ENCODE results near the gene PTPRM.

Gene PTPRM

DNA sequence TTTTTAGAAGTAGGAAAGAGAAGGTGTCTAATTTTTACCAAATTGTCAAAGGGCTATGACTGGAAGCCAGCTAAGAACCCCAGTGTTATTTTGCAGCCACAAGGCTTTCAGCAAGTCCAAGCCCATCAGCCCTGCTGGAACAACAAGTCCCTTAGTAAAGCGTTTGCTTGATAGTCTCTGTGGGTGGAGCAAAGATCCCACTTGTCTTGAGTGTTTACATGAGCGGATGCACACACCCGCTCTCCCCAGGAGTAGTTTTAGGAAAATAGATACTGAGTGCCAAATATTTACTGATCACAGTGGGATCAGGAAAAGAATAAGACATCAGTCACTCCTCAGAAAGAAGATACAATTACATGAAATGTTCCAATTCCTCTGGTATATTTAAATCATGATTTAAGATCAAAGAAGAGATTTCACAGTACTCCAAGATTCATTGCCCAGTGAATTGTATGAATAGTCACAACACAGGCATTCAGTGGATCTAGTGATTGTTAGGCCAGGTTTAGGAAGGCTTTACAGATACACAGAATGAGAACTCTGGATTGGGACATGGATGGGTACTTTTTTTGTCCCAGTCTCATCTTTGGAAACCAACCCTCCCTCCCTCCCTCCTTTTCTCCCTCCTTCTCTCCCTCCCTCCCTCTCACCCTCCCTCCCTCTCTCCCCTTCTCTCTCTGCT, 514.9 kb downstream of the PTPRM start:
- DNase-seq = no peak

DNA sequence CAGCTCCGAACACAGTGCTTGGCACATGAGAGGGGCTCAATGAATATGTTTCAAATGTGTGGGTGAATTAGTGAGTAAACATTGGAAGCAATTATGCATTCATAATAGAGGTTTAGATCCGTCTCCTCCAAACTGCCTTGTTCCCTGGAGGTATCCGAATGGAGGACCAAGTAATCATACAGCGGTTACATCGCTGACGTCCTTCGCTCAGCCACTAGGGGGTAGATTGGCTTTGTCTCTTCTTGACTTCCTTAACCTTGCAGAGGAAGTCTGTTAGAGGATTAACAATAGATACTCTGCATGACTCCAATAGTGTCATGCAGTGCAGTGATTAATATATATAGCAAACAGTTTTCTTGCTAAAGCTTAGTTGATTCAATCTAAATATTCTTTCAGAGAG, 517.0 kb downstream of the PTPRM start:
- DNase-seq = no peak

DNA sequence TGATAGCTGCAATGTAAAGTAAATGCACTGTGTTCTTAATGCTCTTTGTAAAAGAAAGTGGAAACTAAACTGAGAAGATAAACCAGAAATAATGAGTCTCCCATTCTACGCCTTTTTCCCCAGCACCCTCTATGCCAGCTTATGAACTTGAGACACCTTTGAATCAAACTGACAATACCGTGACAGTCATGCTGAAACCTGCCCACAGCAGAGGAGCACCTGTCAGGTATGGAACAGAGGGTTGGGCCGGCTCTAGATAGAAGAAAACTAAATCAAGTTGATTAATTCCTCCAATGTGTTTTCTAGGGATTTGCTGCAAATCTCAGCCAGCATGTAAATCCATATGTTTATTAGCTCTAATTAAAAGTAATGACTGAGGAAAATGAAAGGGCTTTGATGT, 521.5 kb downstream of the PTPRM start:
- no peak for DNase-seq

DNA sequence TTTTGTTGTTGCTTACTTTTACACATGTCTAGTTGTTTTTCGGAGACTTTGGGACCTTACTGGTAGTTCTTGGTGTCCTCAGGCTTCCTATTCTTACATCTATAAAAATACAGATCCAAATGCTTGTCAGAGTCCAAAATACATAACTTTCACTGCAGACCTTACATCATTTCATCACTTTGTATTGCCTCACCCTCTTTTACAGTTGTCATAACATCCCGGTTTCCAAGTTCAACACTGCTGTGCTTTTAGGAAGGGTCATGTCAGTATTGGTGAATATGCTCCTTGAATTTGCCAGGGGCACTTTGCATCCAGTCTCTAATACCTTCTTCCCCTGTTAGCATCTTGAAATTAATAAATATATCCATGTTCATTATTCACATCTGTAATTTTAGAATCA, 523.9 kb downstream of the PTPRM start:
- DNase-seq = no peak

DNA sequence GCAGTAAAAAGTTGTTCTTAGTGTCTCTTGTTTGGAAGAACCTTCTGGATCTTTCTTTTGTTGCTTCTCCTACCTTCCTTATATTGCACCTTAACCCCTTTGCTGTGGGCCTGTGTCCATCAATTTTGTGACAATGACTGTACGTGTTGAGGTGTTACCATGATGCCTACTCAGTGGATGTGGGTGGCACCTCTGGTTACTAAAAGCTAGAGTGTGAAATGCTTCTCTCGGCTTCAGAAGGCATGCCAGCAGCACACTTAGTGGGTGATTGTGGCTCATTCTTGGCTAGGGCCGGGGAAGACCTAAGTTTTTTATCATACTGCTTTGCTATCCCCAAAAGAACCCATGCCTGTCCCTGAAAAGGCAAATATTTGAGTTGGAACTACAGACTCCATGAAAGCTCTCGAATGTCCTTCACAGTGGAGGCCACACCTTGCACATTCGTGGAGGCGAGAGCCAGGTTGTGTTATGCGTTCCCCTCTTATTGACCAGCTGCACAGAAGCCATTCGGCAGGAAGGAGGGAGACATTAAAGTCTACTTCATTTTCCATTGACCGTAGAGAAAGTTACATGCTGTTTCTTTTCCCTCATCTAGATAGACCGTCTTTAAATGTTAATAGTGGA, 528.9 kb downstream of the PTPRM start:
- DNase-seq = no peak

DNA sequence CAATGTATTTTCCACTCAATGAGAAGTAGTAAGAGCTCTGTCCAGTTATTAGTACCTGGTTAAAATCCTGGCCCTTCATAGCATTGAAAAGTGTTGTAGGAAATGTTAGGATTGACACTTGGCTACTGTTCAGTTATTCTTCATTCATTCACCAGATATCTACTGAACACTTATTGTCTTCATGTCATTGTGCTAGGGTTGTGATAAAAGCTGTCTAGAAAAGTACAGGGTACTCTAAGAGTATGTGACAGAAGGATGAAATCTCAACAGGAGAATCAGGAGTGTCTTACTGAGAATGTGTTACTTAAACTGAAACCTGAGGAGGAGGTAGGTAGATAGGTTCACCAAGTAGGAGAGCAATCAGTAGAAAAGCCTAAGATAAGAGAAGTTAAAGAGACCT, 530.3 kb downstream of the PTPRM start:
- no peak for DNase-seq

DNA sequence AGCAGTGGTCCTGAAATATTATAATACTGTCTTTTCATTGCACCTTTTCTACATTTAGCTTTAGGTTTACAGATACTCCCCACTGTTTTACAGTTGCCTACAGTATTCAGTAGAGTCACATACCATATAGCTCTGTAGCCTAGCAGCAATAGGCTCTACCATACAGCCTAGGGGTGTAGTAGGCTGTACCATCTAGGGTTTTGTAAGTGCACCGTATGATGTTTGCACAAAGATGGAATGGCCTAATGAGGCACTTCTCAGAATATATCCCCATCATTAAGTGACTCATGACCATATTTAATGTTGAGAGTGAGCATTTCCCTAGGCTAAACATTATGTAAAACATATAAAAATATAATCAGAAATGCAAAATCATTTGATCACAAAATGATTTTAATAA, 530.8 kb downstream of the PTPRM start:
- no peak for DNase-seq

DNA sequence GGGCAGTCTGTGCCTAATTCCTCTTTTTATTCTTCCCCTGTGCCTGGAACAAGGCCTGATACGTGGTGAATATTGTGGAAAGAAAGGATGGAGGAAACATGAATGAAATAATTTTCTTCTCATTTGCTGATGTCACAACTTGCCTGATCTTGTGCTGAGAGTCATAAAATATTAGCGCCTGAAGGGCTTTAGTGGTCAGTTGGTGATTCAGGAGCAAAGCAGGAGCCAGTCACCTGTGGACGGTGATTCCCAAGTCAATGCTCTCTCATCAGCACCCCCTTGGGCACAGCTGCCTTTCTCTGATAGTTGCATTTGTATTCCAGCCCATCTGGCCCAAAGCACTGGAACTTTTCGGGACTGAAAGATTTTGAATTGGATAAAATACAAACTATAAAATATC, 539.5 kb downstream of the PTPRM start:
- no peak for DNase-seq

DNA sequence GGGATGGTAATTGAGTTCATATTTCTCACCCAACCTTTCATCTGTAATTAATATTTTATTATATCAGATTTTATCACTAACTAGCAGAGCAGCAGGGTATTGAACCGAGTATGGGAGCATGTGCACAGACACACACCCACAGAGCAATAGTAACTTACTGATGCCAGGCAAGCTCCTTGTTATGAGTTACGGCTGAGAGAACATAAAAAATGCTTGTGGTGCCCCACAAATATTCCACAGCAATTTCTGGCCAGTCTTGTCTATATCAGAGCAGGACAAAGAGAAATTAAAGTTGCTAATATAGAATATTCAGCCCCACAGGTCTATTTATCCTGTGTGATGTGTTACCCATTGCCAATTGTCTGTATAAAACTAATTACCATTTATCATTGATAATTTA, 540.3 kb downstream of the PTPRM start:
- DNase-seq = no peak

DNA sequence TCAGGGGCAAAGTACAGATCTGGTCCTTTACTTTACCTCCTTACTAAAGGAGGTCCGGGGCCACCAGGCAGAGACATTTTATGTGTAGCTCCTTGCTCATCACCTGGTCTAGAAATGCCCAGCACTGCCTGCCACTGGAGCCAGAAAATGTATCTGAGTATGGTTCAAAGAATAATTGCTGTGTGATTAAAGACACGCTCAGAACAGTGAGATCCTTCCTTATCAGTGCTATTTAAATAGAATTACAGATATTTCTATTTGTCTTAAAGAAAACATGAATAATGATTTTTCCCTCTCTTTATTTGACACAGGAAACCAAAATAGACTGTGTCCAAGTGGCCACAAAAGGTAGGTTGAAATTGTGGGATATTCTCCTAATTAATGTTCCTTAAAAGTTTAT, 547.4 kb downstream of the PTPRM start:
- no peak for DNase-seq

DNA sequence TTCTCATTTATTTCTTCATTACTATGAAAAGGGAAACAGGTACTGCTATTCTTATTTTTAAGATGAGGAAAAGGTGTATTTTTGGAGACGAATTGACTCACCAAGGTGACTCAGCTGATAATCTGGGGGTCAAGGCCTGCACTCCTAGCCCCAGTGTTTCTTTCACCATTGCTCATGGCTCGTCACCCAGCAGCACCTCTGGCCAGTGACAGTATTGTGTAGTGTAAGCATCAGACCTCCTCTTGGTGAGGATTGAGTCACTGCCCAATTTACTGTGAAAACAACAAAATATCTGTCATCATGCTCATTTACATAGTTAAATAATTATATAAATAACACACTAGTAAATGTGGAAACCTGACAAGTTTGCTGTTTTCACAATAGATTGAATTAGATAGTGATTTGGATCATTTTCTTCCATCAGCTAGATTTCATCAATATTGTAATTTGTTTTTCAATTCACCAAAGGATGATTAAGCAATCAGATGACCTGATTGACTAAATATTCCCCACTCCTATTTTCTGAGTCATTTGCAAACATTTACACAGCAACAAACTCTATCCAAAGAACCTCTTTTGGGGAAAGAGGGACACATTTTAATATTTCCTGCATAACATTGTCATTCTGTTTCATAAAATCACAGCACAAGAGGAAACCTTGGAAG, 549.4 kb downstream of the PTPRM start:
- DNase-seq = no peak

DNA sequence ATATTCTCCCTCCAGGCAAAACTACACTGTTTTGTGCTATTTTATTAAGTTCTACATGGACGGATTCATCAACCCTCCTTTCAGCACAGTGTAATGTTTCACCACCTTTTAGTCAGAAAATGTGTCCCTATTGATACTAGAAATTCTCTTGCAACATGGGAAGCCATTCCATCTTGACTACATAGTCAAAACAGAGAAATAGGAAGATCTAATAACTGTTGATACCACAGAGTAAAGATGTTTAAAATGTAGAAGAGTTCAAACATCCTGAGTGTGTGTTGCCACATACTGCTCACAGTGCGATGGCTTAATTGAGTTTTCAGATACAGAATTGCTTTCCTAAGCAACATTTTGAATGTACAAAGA, 549.9 kb downstream of the PTPRM start:
- DNase-seq = no peak

DNA sequence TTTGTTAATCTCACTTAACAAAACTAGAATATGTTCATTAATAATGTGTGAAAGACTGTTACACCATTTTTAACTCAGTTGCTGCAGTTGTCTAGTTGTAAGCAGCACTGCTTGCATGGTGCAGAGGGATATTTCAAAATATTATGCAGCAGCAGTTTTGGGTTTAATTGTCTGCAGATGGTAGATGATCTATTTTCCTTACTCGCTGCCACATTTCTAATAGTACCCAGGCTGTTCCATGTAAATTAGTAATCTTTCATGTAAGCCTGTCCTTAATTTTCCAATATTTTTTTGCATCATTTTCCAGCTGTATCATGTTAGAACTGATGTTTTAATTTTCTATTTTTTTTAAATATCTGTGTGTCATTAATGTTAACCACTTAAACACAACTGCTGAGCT, 554.0 kb downstream of the PTPRM start:
- no peak for DNase-seq

DNA sequence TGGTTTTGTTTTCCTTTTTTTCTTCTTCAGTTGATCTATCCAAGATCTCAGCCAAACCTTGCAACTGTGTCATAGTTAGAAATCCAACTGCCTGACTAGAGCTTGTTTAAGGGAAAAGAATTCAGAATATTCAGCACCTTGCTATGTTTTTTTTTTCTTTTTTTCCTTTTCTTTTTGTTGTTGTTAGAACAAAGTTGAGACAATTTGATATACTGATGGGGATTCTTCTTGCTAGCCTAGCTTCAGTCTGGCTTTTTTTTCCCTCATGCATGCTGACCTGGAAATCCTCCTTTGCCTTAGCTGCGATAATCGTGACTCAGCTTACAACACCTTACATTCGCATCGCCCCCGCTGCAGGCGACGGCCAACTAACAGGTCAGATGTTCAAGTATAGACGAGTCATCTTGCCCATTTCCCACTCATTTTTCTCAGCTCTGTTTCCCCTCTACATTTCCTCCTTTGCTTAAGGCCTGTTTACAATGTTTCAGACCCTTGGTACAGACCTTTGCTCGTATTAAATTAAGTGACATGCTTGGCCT, 554.9 kb downstream of the PTPRM start:
- DNase-seq = no peak

DNA sequence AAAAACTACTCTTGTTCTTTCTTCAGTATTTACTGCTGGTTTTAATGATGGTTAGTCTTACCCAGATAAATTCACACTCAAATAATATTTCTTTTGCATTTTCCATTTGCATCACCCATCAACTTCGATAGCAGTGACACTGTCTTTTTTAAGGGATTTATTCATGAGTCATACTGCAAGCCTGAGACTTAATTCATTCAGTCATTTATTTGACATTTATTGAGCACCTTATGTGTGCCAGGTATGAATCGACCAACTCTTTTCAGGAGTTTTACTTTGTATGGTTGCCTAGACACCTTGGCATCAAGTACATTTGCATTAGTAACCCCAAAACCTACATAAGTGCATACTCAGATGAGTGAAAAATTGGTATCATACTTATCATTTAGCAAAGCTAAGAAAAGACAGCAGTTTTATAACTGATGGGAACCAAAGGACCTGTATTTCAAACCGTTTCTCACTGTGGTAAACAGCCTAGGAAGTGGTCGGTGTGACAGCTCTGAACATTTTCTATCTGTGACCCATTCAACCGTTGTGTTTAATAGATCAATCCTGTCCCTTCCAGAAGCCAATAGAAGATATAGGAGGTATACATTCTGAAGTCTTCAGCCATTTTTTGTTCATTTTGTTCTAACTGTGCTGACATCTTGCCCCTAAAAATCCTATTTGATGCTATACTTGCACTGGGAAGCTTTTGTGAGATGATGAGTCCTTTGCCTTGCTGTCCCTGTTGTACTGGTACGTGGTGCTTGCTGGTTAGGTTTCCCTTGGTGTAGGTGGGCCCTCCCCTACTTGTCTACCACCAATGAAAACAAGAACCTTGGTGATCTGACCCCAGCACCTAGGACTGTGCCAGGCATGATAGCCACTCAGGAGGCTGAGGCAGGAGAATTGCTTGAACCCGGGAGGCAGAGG, 557.4 kb downstream of the PTPRM start:
- DNase-seq = no peak

DNA sequence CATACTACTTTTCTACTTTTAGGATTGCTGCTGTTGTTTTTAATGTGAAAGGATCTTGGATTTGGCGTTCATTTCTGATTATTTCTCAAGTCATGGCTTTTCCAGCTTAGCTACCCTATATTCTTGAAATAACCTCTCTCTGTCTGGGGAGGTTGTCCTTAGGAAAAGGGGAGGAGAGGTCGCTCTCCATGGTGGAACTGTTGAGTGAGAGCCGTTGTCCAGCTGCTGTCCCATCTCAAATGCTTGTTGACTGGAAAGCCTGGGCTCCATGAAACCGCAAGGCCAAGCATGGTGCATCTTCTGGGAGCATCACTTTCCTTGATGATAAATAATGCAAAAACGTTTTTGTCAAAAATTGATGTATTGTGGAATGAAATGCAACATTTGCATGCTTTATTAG, 563.0 kb downstream of the PTPRM start:
- DNase-seq = no peak

DNA sequence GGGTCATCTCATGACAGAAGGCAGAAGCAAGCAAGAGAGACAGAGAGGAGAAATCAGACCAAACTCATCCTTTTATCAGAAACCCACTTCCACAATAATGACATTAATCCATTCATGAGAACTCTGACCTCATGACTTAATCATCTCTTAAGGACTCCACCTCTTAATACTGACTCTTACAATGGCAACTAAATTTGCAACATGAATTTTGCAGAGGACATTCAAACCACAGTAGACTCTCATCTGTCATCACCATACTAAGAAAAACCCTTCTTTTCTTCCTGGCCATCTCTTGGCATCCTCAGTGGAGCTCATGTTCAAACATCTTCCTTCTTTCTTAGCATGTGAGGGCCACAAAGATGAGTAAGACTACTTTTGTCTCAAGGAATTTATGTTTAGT, 565.9 kb downstream of the PTPRM start:
- no peak for DNase-seq

DNA sequence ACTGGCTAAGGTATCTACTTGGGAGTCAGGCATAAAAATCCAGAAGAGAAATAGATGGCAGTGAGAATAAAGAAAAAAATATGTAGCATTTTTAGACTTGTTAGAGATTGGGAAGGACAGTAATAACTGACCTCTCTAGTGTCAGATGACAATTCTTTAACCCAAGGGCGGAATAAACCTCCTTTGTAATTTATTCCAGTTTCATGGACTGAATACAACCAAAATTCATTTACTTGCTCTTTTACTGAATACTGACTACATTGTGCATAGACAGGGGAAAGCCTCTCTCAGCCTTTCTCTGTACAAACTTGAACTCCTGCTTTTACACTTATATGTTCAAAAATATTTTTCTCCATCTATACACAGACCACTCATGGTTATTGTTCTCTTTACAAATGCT, 566.8 kb downstream of the PTPRM start:
- no peak for DNase-seq

DNA sequence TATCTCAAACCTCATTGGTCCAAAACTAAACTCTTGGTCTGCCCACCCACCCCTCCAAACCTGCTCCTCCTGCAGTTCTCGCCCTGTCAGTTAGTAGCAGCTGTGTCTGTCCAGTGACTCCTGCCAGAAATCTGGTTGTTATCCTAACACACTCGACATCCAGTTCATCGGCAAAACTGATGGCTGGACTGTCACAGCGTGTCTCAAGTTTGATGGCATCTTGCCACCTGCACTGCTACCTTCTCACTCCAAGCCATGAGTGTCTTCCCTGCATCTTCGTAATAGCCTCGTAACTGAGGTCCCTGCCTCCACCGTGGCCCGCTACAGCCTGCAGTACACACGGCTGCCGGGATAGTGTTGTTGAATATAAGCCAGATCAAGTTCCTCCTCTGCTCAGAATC, 572.0 kb downstream of the PTPRM start:
- DNase-seq = no peak

DNA sequence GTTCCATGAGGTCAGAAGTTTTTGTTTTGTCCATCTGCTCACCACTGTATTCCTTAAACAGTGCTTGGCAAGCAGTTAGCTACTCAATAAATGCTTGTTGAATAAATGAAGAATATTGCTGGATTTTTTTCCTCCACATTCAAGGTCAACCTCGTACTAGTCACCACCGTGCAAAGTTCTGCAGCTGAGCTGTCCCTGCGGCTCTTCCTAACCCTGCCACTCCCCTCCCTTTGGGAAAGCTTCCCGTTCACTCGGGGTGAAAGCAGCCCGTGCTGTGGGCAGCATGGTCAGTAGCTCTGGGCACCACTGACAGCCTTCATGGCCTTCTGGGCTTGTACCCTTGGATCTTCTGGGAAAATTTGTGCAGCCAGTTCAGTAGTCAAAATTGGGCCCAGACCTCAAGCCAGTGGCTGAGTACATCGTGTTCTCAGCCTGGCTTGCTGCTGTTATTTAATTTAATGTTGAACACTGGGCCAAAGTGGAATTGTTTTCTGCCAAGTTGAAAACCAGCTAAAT, 572.8 kb downstream of the PTPRM start:
- no peak for DNase-seq

DNA sequence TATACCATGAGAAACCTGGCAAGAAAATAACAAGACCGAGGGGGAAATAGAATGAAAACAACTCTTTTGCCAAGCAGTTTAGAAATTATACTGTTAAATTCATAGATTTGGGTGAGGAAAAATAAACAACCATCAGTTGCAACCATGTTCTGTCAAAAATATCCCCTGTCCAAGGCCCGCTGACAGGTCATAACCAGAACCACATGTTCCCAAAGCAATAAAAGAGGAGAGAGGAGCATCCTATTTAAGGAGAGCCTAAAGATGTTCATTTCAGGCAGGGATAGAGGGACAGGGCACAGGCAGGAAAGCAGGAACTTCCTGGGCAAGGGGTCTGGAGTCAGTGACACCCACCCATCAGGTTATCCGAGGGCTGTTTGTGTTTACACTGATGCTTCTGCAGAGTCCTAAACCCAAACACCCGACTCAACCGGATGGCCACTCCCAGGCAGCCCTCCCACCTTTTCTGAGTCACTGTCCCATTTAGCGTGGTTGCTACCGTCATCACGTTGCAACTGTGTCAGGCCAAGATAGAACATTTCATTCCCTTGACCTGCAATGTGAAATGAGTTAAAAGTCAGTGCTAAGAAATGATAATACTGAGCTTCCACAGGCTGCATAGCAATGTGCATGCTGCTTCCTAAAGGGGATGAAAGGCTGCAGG, 573.9 kb downstream of the PTPRM start:
- no peak for DNase-seq

DNA sequence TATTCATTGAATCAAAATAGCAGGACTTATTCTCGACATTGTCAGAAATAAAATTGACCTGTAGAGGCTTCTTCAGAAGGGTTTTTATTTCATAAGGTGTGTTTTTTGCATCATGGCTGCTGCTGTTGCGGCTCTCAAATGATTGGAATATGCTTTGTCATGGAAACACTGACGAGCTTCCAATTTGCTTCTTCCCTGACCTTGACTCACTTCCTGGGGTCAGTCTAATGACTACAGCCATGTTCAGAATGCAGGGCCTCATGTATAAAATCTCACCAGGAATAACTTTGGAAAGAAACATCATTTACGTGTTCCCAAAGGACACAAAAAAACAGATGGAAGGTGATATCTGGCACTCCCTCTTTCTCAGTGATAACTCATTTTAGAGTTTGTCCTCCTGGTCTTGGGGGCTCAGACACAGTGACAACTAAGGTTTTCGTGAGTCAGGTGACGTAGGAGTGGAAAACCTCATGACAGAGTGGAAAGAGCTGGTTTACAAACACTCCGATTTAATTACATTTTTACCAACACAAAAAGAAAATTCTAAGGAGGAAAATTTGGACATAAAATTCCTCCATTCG, 575.1 kb downstream of the PTPRM start:
- no peak for DNase-seq
